HG02870 (cell line): ENCODE data around the gene ALPK3.
"Not testable (repeated sequence)": the region's sequence is repeated elsewhere in the genome, so short reads cannot be mapped to it uniquely, and the experiment has no call there.

Source experiments
- ATAC-seq: cut with Tn5 transposase; IDR thresholded peaks from one replicate; pipeline ENCODE4 v1.9.1; 2021; ENCODE audit warnings: mild to moderate bottlenecking, moderate library complexity; ENCODE audit not compliant: unreplicated experiment

ALPK3 gene

GRCh38 chr15:84840741-84841429, 23.7 kb downstream of the ALPK3 start:
- no peak for ATAC-seq

- ATAC-seq: no peak
Measured at GRCh38 chr15:84842781-84843180, 25.6 kb downstream of the ALPK3 start.

- no peak for ATAC-seq
Measured at GRCh38 chr15:84844964-84845363, 27.8 kb downstream of the ALPK3 start.

DNA sequence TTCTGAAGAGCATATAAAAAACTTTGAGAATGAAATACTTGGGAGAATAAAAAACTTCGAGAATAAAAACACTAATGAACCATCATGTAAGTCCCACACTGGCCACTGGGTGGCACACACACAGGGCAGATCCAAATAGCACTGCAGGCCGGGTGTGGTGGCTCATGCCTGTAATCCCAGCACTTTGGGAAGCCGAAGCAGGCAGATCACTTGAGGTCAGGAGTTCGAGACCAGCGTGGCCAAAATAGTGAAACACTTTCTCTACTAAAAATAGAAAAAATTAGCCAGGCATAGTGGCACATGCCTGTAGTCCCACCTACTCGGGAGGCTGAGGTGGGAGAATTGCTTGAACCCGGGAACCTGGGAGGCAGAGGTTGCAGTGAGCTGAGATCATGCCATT, 28.5 kb downstream of the ALPK3 start:
- not testable (repeated sequence) for ATAC-seq

GRCh38 chr15:84846269-84846668, 29.1 kb downstream of the ALPK3 start:
- ATAC-seq: no peak

DNA sequence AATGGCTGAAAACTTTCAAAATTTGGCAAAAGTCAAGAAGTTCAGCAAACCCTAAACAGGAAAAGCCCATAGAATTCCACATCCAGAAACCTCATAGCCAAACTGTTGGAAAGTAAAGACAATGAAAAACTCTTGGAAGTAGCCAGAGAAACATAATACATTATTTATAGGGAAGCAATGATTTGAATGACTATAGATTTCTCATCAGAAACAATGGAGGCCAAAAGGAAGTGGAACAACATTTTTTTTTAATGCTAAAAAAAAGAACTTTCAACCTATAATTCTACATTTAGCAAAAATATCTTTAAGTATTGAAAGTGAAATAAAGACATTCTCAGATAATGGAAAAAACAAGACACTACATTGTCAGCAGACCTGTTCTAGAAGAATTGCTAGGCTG, 30.2 kb downstream of the ALPK3 start:
- no peak for ATAC-seq

- ATAC-seq: no peak
Measured at GRCh38 chr15:84852212-84852611, 35.1 kb downstream of the ALPK3 start.

GRCh38 chr15:84855136-84855535, 38.0 kb downstream of the ALPK3 start:
- ATAC-seq: no peak

- no peak for ATAC-seq
Measured at GRCh38 chr15:84855765-84856164, 38.6 kb downstream of the ALPK3 start.

GRCh38 chr15:84856731-84857417, 39.7 kb downstream of the ALPK3 start:
- ATAC-seq: no peak

DNA sequence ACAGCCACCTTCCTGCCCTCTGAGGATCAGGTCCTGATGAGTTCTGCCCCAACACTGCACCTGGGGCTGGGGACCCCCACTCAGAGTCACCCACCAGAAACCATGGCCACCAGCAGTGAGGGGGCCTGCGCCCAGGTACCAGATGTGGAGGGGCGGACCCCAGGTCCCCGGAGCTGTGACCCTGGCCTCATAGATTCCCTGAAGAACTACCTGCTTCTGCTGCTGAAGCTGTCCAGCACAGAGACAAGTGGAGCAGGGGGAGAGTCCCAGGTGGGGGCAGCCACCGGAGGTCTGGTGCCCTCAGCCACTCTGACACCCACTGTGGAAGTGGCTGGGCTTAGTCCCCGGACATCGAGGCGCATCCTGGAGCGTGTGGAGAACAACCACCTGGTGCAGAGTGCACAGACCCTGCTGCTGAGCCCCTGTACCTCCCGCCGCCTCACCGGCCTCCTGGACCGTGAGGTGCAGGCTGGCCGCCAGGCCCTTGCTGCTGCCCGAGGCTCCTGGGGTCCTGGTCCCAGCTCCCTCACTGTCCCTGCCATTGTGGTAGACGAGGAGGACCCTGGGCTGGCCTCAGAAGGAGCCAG, 40.4 kb downstream of the ALPK3 start:
- no peak for ATAC-seq

DNA sequence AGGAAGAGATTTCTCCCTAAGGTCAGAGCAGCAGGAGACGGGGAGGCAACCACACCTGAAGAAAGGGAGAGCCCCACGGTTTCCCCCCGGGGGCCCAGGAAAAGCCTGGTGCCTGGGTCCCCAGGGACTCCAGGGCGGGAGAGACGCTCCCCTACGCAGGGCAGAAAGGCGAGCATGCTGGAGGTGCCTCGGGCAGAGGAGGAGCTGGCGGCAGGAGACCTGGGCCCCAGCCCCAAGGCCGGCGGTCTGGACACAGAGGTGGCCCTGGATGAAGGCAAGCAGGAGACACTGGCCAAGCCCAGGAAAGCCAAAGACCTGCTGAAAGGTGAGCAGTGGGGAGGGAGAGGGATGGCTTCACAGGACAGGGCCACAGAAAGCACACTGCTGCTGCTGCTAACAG, 41.1 kb downstream of the ALPK3 start:
- no peak for ATAC-seq

- no peak for ATAC-seq
Measured at GRCh38 chr15:84859144-84859543, 42.0 kb downstream of the ALPK3 start.

DNA sequence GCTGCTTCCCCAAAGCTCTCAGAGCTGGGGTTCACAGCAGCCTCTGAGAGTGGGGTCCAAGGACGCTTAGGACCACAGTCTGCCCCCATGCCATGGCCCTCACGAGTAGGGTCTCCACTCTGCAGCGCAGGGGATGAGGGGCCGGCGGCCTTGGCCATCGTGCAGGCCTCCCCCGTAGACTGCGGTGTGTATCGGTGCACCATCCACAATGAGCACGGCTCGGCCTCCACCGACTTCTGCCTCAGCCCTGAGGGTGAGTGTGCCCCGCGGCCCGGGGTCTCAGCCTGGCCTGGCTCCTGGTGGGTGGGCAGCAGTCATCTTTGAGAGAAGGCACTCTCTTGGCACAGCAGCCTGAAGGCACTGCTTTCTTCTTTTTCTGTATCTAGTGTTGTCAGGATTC, 42.5 kb downstream of the ALPK3 start:
- ATAC-seq: no peak

DNA sequence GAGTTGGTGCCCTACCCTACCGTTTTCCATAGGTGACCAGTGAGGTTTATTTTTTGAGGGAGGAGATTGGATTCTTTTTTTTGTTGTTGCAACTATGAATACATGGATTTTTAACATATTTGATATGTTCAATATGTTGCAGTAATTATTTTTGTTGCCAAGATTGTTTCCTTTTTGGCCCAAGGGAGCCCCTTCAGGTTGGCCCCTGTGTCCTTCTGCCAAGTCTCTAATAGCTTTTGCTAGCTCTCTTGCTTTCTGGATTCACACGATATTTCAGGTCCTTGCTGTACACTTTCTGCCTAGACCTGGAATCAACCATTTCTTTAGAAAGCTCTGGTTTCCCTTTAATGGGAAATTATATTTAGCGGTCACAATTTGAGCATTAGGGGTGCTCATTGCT, 44.6 kb downstream of the ALPK3 start:
- no peak for ATAC-seq

- ATAC-seq: no peak
Measured at GRCh38 chr15:84862214-84862975, 45.2 kb downstream of the ALPK3 start.

DNA sequence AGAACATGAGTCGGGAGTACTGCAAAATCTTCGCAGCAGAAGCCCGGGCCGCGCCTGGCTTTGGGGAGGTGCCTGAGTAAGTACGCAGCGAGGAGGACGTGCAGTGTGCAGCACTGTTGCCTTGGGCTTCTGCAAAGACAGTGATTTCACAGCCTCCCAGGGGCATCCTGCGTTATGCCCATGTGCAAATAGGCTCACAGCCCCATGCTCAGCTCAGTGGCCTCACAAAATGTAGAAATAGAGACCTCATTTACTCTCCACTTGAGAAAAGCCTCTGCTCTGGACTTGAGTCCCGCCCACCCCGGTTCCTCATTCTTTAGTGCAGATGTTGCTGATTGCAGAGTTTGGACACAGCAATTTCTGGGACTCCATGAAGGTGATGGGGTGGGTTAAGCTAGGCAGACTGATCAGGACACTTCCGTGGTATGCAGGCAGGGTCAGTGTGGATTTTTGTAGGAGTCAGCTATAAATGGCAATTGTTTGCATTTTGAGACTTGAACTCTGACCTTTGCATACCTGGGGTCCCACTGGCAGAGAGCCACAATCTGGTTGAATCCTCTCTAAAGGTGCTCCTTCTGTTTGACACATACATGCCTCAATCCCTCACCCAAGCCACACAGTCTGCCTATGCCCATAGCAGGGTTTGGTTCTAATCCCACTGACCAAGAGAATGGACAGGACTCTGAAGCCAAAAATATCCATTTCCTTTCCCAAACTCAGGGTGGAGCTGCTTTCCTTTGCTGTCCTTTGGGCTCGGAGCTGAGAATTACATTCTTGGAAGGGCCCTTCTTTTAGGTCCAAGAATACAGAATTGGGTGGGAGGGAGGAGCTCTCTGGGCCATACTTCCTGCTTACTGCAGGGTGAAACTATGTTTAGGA, 46.6 kb downstream of the ALPK3 start:
- no peak for ATAC-seq

DNA sequence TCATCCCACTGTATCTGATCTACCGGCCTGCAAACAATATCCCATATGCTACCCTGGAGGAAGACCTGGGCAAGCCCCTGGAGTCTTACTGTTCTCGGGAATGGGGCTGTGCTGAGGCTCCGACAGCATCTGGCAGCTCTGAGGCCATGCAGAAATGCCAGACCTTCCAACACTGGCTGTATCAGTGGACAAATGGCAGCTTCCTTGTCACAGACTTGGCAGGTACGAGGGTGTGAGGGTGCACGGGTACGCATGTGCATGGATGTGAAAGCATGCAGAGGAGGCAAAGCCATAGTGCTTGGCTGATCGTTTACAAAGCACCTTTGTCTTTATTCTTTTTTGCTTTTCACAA, 47.3 kb downstream of the ALPK3 start:
- no peak for ATAC-seq

- ATAC-seq: no peak
Measured at GRCh38 chr15:84865074-84865569, 48.0 kb downstream of the ALPK3 start.

DNA sequence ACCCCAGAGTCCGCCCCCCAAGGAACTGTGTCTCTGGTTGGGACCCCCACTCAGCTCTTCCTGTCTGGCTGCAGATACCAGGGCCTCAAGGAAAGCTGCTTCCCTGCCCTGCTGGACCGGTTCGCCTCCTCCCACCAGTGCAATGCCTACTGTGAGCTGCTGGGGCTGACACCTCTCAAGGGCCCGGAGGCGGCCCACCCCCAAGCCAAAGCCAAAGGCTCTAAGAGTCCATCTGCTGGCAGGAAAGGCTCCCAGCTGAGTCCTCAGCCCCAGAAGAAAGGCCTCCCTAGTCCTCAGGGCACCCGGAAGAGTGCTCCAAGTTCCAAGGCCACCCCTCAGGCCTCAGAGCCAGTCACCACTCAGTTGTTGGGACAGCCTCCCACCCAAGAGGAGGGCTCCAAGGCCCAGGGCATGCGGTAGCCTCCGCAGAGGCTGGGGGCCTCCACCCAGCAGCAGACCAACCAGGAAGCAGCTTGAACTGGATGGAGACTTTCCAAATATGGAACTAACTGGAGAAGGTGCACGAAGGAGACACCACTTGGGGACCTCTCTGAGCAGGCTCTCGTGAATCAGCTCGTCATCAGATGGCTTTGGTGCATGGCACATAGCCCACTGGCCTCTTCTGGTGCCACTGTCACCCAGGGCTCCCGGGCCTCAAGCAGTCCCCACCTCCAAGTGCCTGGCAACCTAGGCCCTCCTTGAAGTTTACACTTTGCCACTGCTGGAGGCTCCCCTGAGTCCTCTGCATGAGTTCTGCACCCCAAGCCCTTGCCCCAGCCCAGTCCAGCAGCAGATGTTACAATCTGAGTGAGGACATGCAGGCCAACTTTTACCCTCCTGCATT, 51.1 kb downstream of the ALPK3 start:
- no peak for ATAC-seq
